ENCODE data around the gene UCK2. TPM values are rescaled to one million over a fixed set of nuclear protein-coding genes. Genes with fewer than 3 reads are reported as not detected.

UCK2 gene
- total and polyA plus RNA-seq, 7 experiments from 2014 or later, result 0.89 to 32.7 (median 1.2) TPM

DNA sequence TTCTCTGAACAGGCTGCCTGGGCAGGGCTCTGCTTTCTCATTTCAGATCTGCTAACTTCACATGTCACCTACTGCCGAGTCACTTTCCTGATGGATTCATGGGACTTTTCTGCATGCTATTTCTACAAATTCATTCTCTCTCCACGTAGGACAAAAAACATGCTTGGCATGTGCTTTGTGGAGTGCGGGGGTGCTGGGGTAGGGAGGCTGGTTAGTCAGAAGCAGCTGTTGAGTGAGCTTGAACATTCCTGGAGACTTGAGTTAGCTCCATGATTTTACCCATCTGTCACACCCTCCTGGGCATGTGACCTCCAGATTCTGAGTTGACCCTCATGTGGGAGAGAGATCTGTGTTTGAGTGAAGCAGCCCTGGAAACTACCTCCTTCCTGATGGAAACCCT, 71.4 kb downstream of the UCK2 start:
- no peak overlapping the region for H3K4me3 ChIP-seq (ENCODE audit: low read length)
- CTCF ChIA-PET, result no interaction called here
- ATAC-seq (no peak), DNase-seq (no peak)
- intact Hi-C loops (cut with micrococcal nuclease), result no loop called here
- H3K4me1 ChIP-seq (ENCODE audit: control insufficient read depth in 2 of 2, insufficient read depth in 2 of 2, low read length in 2 of 2), result no peaks in the 10 kb centered on the region
- Mint-ChIP-seq H3K27ac (no peak overlapping the region), H3K27me3 (no peaks in the 10 kb centered on the region), H3K36me3 (no peaks in the 10 kb centered on the region), H3K4me1 (peaks cover 0 to 19% (median 6%) of the 10 kb centered on the region in 7 donors), H3K4me3 (no peak overlapping the region), H3K9me3 (no peaks in the 10 kb centered on the region)
- no peak overlapping the region for H3K27ac ChIP-seq (ENCODE audit: low read depth, low read length)
- no peaks in the 10 kb centered on the region for H3K27me3 ChIP-seq (ENCODE audit: control insufficient read depth in 2 of 2, insufficient read depth in 2 of 2, low read length in 2 of 2)
- POLR2A ChIA-PET, result no interaction called here
- no peaks in the 10 kb centered on the region for H3K36me3 ChIP-seq (ENCODE audit: control insufficient read depth in 2 of 3, insufficient read depth in 3 of 3, low read length in 3 of 3)
- no peaks in the 10 kb centered on the region for H3K9me3 ChIP-seq (ENCODE audit: control insufficient read depth in 2 of 3, low read length in 3 of 3)

DNA sequence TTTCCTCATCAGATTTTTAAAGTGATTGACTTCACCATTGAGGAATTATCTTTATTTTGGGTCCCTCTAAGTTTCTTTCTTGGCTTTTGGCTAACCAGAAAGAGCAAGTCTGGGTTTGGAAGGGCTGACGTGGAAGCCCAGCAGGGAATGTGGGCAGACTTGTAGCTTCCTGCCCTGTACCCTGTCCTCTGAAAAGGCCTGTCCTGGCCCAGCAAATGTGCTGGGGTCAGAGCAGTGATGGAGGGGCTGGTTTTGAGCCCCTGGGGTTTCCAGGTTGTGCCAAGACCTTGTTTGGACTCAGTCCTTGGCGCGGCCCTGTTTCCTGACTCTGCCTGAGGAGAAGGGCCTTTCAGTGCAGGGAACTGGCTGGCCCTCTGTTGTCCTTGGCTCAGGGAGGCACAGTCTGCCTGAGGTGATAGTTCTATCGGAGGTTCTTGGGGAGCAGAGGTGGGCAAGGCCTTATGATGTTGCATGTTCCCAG, 72.1 kb downstream of the UCK2 start:
- POLR2A ChIA-PET, result no interaction called here
- ATAC-seq, result no peak
- H3K4me1 Mint-ChIP-seq, result peaks cover 0 to 19% (median 6%) of the 10 kb centered on the region in 7 donors
- H3K9me3 Mint-ChIP-seq, result no peaks in the 10 kb centered on the region
- no peak for DNase-seq
- Histone ChIP-seq H3K9me3 (ENCODE audit: control insufficient read depth in 2 of 3, low read length in 3 of 3) (no peaks in the 10 kb centered on the region), H3K4me3 (ENCODE audit: low read length) (no peak overlapping the region), H3K4me1 (ENCODE audit: control insufficient read depth in 2 of 2, insufficient read depth in 2 of 2, low read length in 2 of 2) (no peaks in the 10 kb centered on the region), H3K27ac (ENCODE audit: low read depth, low read length) (no peak overlapping the region), H3K27me3 (ENCODE audit: control insufficient read depth in 2 of 2, insufficient read depth in 2 of 2, low read length in 2 of 2) (no peaks in the 10 kb centered on the region), H3K36me3 (ENCODE audit: control insufficient read depth in 2 of 3, insufficient read depth in 3 of 3, low read length in 3 of 3) (no peaks in the 10 kb centered on the region)
- H3K27ac Mint-ChIP-seq, result no peak overlapping the region
- CTCF ChIA-PET, result no interaction called here
- H3K36me3 Mint-ChIP-seq, result no peaks in the 10 kb centered on the region
- H3K27me3 Mint-ChIP-seq, result no peaks in the 10 kb centered on the region
- intact Hi-C loops (cut with micrococcal nuclease), result no loop called here
- H3K4me3 Mint-ChIP-seq, result peak overlapping the region in 1 of 10 donors; percentile 18

DNA sequence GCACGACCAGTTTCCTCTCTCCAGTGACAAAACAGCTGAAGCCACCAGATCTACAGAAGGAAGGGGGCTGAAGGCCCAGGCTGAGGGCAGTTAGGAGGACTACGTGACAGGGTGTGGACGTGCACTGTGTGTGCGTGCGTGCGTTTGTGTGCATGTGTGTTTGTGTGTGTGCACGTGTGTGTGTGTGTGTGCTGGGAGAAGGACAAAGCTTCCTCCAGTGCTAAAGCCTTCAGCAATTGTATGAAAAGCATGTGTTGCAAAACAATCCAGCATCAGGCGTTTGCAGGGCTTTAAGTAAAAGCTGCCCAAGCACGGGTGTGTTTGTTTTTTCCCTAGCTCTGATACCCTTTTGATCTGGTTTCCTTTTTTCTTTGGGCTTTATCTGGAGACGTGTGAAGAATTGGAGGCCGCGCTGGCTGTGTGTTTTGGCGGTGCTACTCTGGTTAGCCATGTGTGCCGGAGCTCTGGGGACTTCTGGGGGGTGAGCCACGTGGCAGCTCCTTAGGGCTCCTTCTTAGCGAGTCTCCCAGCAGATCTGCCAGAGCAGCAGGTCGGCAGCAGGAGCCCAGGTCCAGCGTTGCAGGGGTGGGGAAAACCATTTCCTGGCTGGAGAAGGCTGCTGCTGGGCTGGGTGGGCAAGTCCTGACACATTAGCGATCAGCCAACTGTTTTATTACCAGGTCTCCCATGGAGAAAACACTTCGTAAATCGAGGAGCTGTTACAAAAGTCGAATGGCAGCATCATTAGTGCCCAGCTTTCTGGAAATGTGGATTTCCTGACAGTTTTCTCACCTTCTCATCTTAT, 73.4 kb downstream of the UCK2 start:
- H3K4me1 Mint-ChIP-seq, result peaks cover 0 to 23% (median 6%) of the 10 kb centered on the region in 7 donors
- no peaks in the 10 kb centered on the region for H3K36me3 Mint-ChIP-seq
- POLR2A ChIA-PET, result no interaction called here
- ATAC-seq, result no peak
- no peaks in the 10 kb centered on the region for H3K27me3 ChIP-seq (ENCODE audit: control insufficient read depth in 2 of 2, insufficient read depth in 2 of 2, low read length in 2 of 2)
- CTCF ChIA-PET, result no interaction called here
- H3K4me3 ChIP-seq (ENCODE audit: low read length), result no peak overlapping the region
- H3K36me3 ChIP-seq (ENCODE audit: control insufficient read depth in 2 of 3, insufficient read depth in 3 of 3, low read length in 3 of 3), result no peaks in the 10 kb centered on the region
- H3K27me3 Mint-ChIP-seq, result no peaks in the 10 kb centered on the region
- peak overlapping the region in 1 of 9 donors; percentile 40 for H3K27ac Mint-ChIP-seq
- no peaks in the 10 kb centered on the region for H3K4me1 ChIP-seq (ENCODE audit: control insufficient read depth in 2 of 2, insufficient read depth in 2 of 2, low read length in 2 of 2)
- intact Hi-C loops (cut with micrococcal nuclease), result no loop called here
- H3K27ac ChIP-seq (ENCODE audit: low read depth, low read length), result no peak overlapping the region
- no peak for DNase-seq
- H3K9me3 ChIP-seq (ENCODE audit: control insufficient read depth in 2 of 3, low read length in 3 of 3), result no peaks in the 10 kb centered on the region
- no peak overlapping the region for H3K4me3 Mint-ChIP-seq
- H3K9me3 Mint-ChIP-seq, result no peaks in the 10 kb centered on the region

DNA sequence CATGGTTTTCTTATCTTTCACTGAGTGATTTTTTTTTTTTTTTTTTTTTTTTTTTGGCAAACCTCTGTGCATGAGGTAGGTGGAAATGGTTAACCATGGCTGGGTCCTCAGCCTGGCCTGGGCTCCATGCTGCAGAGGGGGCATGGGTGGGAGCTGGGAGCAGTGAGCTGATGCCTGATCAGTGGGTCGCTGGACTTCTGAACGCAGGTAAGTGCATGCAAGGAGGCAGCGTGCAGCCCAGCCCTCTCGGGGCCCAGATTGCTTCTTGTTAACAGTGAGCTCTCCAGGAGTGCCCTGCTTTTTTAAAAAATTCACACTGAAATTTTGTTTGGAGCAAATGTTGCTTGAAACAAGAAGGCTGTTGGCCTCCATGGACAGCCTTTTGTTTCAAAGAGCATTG, 75.2 kb downstream of the UCK2 start:
- peaks cover 0 to 4% (median 0%) of the 10 kb centered on the region in 5 donors for H3K36me3 Mint-ChIP-seq
- Histone ChIP-seq H3K36me3 (ENCODE audit: control insufficient read depth in 2 of 3, insufficient read depth in 3 of 3, low read length in 3 of 3) (no peaks in the 10 kb centered on the region), H3K4me3 (ENCODE audit: low read length) (no peak overlapping the region), H3K27ac (ENCODE audit: low read depth, low read length) (no peak overlapping the region), H3K4me1 (ENCODE audit: control insufficient read depth in 2 of 2, insufficient read depth in 2 of 2, low read length in 2 of 2) (no peaks in the 10 kb centered on the region), H3K27me3 (ENCODE audit: control insufficient read depth in 2 of 2, insufficient read depth in 2 of 2, low read length in 2 of 2) (no peaks in the 10 kb centered on the region), H3K9me3 (ENCODE audit: control insufficient read depth in 2 of 3, low read length in 3 of 3) (no peaks in the 10 kb centered on the region)
- DNase-seq, result no peak
- CTCF ChIA-PET, result no interaction called here
- POLR2A ChIA-PET, result no interaction called here
- no peak for ATAC-seq
- H3K27ac Mint-ChIP-seq, result no peak overlapping the region
- H3K27me3 Mint-ChIP-seq, result no peaks in the 10 kb centered on the region
- no peaks in the 10 kb centered on the region for H3K9me3 Mint-ChIP-seq
- intact Hi-C loops (cut with micrococcal nuclease), result no loop called here
- H3K4me1 Mint-ChIP-seq, result peaks cover 0 to 15% (median 6%) of the 10 kb centered on the region in 7 donors
- H3K4me3 Mint-ChIP-seq, result no peak overlapping the region

DNA sequence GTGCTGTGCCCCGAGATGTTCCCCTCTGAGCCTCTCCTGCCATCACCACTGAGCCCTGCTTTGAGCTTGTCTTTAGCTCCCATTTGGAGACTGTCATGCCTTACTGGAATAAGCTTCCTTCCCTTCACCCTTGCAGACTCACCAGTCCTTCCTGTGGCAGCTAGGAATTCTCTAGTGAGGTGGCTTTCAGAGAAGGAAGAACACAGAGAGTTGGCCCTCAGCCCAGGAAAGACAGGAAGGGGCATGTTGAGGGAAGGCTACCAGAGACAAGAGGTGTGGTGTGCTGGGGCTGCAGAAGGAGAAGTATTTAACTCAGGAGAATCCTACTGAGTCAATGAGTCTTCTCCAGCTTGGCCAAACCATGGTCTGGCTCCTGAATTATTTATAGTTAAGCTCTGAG, 76.3 kb downstream of the UCK2 start:
- H3K4me3 ChIP-seq (ENCODE audit: low read length), result no peak overlapping the region
- Mint-ChIP-seq H3K4me1 (peaks cover 0 to 14% (median 6%) of the 10 kb centered on the region in 7 donors), H3K4me3 (no peak overlapping the region), H3K36me3 (peaks cover 0 to 5% (median 0%) of the 10 kb centered on the region in 5 donors), H3K27me3 (no peaks in the 10 kb centered on the region), H3K27ac (no peak overlapping the region), H3K9me3 (no peaks in the 10 kb centered on the region)
- intact Hi-C loops (cut with micrococcal nuclease), result no loop called here
- H3K27me3 ChIP-seq (ENCODE audit: control insufficient read depth in 2 of 2, insufficient read depth in 2 of 2, low read length in 2 of 2), result no peaks in the 10 kb centered on the region
- H3K27ac ChIP-seq (ENCODE audit: low read depth, low read length), result no peak overlapping the region
- H3K4me1 ChIP-seq (ENCODE audit: control insufficient read depth in 2 of 2, insufficient read depth in 2 of 2, low read length in 2 of 2), result no peaks in the 10 kb centered on the region
- ATAC-seq, result no peak
- ChIA-PET POLR2A (no interaction called here), CTCF (no interaction called here)
- no peaks in the 10 kb centered on the region for H3K36me3 ChIP-seq (ENCODE audit: control insufficient read depth in 2 of 3, insufficient read depth in 3 of 3, low read length in 3 of 3)
- no peak for DNase-seq
- H3K9me3 ChIP-seq (ENCODE audit: control insufficient read depth in 2 of 3, low read length in 3 of 3), result no peaks in the 10 kb centered on the region

DNA sequence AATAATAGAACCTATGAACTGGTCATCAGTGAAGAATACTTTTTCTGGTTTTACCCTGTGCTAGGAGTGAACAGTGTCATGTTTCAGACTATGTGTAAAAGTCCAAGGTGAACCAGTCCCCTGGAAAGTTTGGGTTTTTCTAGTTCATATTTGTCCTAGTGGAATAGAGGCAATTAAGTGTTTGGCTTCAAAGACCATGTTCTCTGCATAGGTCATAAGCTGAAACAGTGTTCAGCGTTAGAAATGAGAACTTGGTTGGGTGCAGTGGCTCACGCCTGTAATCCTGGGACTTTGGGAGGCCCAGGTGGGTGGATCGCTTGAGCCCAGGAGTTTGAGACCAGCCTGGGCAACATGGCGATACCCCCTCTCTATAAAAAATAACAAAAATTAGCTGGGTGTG, 77.5 kb downstream of the UCK2 start:
- Mint-ChIP-seq H3K36me3 (peaks cover 0 to 5% (median 0%) of the 10 kb centered on the region in 5 donors), H3K4me3 (no peak overlapping the region), H3K27me3 (no peaks in the 10 kb centered on the region), H3K4me1 (peaks cover 0 to 13% (median 5%) of the 10 kb centered on the region in 7 donors), H3K27ac (peak overlapping the region in 1 of 9 donors; percentile 8), H3K9me3 (no peaks in the 10 kb centered on the region)
- H3K27me3 ChIP-seq (ENCODE audit: control insufficient read depth in 2 of 2, insufficient read depth in 2 of 2, low read length in 2 of 2), result no peaks in the 10 kb centered on the region
- DNase-seq (no peak), ATAC-seq (no peak)
- ChIA-PET CTCF (no interaction called here), POLR2A (no interaction called here)
- no peaks in the 10 kb centered on the region for H3K9me3 ChIP-seq (ENCODE audit: control insufficient read depth in 2 of 3, low read length in 3 of 3)
- intact Hi-C loops (cut with micrococcal nuclease), result no loop called here
- no peak overlapping the region for H3K4me3 ChIP-seq (ENCODE audit: low read length)
- H3K27ac ChIP-seq (ENCODE audit: low read depth, low read length), result no peak overlapping the region
- no peaks in the 10 kb centered on the region for H3K36me3 ChIP-seq (ENCODE audit: control insufficient read depth in 2 of 3, insufficient read depth in 3 of 3, low read length in 3 of 3)
- no peaks in the 10 kb centered on the region for H3K4me1 ChIP-seq (ENCODE audit: control insufficient read depth in 2 of 2, insufficient read depth in 2 of 2, low read length in 2 of 2)

DNA sequence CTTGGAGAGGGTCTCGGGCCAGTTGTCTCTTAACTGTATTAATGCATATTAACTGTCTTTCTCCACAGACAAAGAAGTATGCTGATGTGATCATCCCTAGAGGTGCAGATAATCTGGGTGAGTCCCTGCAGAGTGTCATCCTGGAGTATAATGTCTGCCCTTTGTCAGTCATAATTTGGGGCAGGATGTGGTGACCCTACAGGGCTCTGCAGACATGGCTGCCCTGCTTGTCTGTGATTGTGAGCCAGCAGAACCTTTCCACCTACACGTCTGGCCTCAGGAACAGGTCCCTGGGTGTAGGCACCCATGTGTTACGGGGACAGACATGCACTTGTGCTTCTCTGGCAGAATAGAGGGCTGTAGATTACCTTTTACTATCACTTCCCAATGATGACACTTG, 78.4 kb downstream of the UCK2 start:
- CTCF ChIA-PET, result interaction anchor here (0.6 to 1.1 kb wide), 2 partner anchors 9 to 22 kb away, joined by 3 read pairs; no protein-coding TSS in a partner anchor

More for the DNA sequence above, 78.4 kb downstream of the UCK2 start:
- H3K27me3 ChIP-seq (ENCODE audit: control insufficient read depth in 2 of 2, insufficient read depth in 2 of 2, low read length in 2 of 2), result no peaks in the 10 kb centered on the region
- H3K4me3 ChIP-seq (ENCODE audit: low read length), result no peak overlapping the region
- H3K9me3 ChIP-seq (ENCODE audit: control insufficient read depth in 2 of 3, low read length in 3 of 3), result no peaks in the 10 kb centered on the region
- Mint-ChIP-seq H3K4me1 (peaks cover 0 to 7% (median under 1%) of the 10 kb centered on the region in 7 donors), H3K9me3 (no peaks in the 10 kb centered on the region), H3K4me3 (peak overlapping the region in 1 of 10 donors; percentile 9), H3K36me3 (peaks cover 0 to 5% (median 0%) of the 10 kb centered on the region in 5 donors), H3K27me3 (no peaks in the 10 kb centered on the region), H3K27ac (peak overlapping the region in 1 of 9 donors; percentile 48)
- H3K36me3 ChIP-seq (ENCODE audit: control insufficient read depth in 2 of 3, insufficient read depth in 3 of 3, low read length in 3 of 3), result no peaks in the 10 kb centered on the region
- intact Hi-C loops (cut with micrococcal nuclease), result no loop called here
- no peak for ATAC-seq
- no peaks in the 10 kb centered on the region for H3K4me1 ChIP-seq (ENCODE audit: control insufficient read depth in 2 of 2, insufficient read depth in 2 of 2, low read length in 2 of 2)
- no peak overlapping the region for H3K27ac ChIP-seq (ENCODE audit: low read depth, low read length)
- POLR2A ChIA-PET, result no interaction called here
- no peak for DNase-seq

All from naive thymus-derived CD4-positive, alpha-beta T cell (primary cell).